Calu3 (cell line): ENCODE measurements around the gene FA2H. TPM values are rescaled to one million over a fixed set of nuclear protein-coding genes. Genes with fewer than 3 reads are reported as not detected.
"Not testable (repeated sequence)": the region's sequence is repeated elsewhere in the genome, so short reads cannot be mapped to it uniquely, and the experiment has no call there.

Source experiments
- BruUV-seq: library from RNA; stranded (reverse); fragments of 400-500 nt; replicated peaks from 2 replicates; lab custom pipeline; 2021; lab: Mats Ljungman, UMichigan
- CTCF ChIA-PET: fragments of 300-600 bp; sonication (Branson Sonifier 250); formaldehyde crosslinking; loops from one replicate; lab custom pipeline; 2022; ENCODE audit warnings: antibody characterized with exemption; lab: Charles Lee
- DNase-seq: peaks from one replicate; pipeline ENCODE4 v3.0.0; 2022
- H3K27ac Mint-ChIP-seq: one replicate; pipeline ENCODE4 v1.8.0; 2022; ENCODE audit warnings: mixed read lengths; ENCODE audit not compliant: unreplicated experiment
- H3K27me3 Mint-ChIP-seq: one replicate; pipeline ENCODE4 v1.8.0; 2022; ENCODE audit warnings: mixed read lengths; ENCODE audit not compliant: unreplicated experiment
- H3K36me3 Mint-ChIP-seq: one replicate; pipeline ENCODE4 v1.8.0; 2022; ENCODE audit warnings: mild to moderate bottlenecking, moderate library complexity, mixed read lengths; ENCODE audit not compliant: insufficient read depth, unreplicated experiment
- H3K4me1 Mint-ChIP-seq: one replicate; pipeline ENCODE4 v1.8.0; 2022; ENCODE audit warnings: mild to moderate bottlenecking, low read depth, mixed read lengths; ENCODE audit not compliant: unreplicated experiment
- H3K4me3 Mint-ChIP-seq: one replicate; pipeline ENCODE4 v1.8.0; 2022; ENCODE audit warnings: mild to moderate bottlenecking, low read depth, moderate library complexity, mixed read lengths; ENCODE audit not compliant: unreplicated experiment
- H3K9me3 Mint-ChIP-seq: one replicate; pipeline ENCODE4 v1.8.0; 2022; ENCODE audit warnings: low read depth, mixed read lengths; ENCODE audit not compliant: unreplicated experiment
- intact Hi-C: fragments of 100-400 bp; cut with micrococcal nuclease; formaldehyde crosslinking; loops from one replicate; pipeline ENCODE4 v1.10.0; 2022; ENCODE audit not compliant: unreplicated experiment
- total RNA-seq: library from RNA; stranded (reverse); gene quantifications from 2 replicates; pipeline ENCODE4 v1.2.3, GENCODE V29; 2022
- TF ChIP-seq, protein P1 (sequence below): fragments of 200-600 bp; IDR thresholded peaks from one replicate; pipeline ENCODE4 v1.8.0; 2022; ENCODE audit warnings: antibody characterized with exemption; ENCODE audit not compliant: unreplicated experiment

FA2H gene
- total RNA-seq, 1 experiment from 2014 or later, result 74.2 TPM

DNA sequence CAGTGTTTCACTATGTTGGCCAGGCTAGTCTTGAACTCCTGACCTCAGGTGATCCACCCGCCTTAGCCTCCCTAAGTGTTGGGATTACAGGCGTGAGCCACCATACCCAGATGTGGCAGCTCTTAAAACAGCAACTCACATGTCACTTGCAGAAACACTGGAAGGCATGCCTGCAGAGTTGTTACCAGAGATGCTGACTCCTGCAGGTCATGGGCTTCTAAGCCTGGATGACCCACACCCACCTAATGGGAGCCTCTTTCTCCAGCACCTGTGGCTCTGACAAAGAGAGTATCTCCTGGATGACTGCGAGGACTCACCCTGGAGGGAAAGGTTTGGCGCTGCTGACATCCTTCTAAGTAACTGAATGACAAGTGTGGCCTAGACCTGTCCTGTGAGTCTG is 96.8 kb downstream of the FA2H start:
- no TSS peak for BruUV-seq
- no peak for DNase-seq
- H3K36me3 Mint-ChIP-seq, result peaks cover 36% of the 10 kb centered on the region
- H3K27me3 Mint-ChIP-seq, result no peaks in the 10 kb centered on the region
- H3K4me3 Mint-ChIP-seq, result no peak overlapping the region
- no peaks in the 10 kb centered on the region for H3K4me1 Mint-ChIP-seq
- H3K27ac Mint-ChIP-seq, result no peak overlapping the region
- TF ChIP-seq, protein P1, sequence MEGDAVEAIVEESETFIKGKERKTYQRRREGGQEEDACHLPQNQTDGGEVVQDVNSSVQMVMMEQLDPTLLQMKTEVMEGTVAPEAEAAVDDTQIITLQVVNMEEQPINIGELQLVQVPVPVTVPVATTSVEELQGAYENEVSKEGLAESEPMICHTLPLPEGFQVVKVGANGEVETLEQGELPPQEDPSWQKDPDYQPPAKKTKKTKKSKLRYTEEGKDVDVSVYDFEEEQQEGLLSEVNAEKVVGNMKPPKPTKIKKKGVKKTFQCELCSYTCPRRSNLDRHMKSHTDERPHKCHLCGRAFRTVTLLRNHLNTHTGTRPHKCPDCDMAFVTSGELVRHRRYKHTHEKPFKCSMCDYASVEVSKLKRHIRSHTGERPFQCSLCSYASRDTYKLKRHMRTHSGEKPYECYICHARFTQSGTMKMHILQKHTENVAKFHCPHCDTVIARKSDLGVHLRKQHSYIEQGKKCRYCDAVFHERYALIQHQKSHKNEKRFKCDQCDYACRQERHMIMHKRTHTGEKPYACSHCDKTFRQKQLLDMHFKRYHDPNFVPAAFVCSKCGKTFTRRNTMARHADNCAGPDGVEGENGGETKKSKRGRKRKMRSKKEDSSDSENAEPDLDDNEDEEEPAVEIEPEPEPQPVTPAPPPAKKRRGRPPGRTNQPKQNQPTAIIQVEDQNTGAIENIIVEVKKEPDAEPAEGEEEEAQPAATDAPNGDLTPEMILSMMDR, result no peak
- intact Hi-C loops, result no loop called here
- CTCF ChIA-PET, result no interaction called here
- no peaks in the 10 kb centered on the region for H3K9me3 Mint-ChIP-seq

DNA sequence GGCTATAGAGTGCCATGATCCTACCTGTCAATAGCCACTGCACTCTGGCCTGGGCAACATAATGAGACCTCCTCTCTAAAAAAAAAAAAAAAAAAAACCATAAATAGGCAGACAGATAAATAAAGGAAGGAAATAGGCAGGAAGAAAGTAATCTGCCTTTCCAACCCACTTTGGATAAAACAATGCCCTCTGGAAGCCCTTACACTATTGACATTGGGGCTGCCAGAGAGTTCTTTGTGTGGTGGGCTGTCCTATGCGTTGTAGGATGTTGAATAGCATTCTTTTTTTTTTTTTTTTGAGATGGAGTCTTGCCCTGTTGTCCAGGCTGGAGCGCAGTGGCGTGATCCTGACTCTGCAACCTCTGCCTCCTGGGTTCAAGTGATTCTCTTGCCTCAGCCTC is 100.7 kb downstream of the FA2H start:
- H3K27ac Mint-ChIP-seq, result no peak overlapping the region
- no peak for DNase-seq
- H3K9me3 Mint-ChIP-seq, result no peaks in the 10 kb centered on the region
- TF ChIP-seq, protein P1, result no peak
- CTCF ChIA-PET, result no interaction called here
- no peak overlapping the region for H3K4me3 Mint-ChIP-seq
- intact Hi-C loops, result no loop called here
- H3K27me3 Mint-ChIP-seq, result no peaks in the 10 kb centered on the region
- no TSS peak for BruUV-seq
- H3K36me3 Mint-ChIP-seq, result peaks cover 10% of the 10 kb centered on the region
- no peaks in the 10 kb centered on the region for H3K4me1 Mint-ChIP-seq

DNA sequence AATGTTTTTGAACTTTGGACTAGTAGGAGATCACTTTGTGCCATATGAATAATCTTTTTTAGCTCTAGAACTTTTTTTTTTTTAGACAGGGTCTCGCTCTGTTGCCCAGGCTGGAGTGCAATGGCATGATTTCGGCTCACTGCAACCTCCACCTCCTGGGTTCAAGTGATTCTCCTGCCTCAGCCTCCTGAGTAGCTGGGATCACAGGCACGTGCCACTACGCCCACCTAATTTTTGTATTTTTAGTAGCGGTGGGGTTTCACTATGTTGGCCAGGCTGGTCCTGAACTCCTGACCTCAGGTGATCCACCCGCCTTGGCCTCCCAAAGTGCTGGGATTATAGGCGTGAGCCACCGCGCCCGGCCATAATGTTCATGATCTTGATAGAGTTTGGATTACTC is 105.7 kb downstream of the FA2H start:
- CTCF ChIA-PET, DNase-seq, BruUV-seq, intact Hi-C loops, H3K4me3 Mint-ChIP-seq, H3K9me3 Mint-ChIP-seq, H3K27me3 Mint-ChIP-seq: not testable (repeated sequence)
- peaks cover 39% of the 10 kb centered on the region for H3K36me3 Mint-ChIP-seq
- H3K27ac Mint-ChIP-seq, result peak overlapping the region; percentile 19
- peaks cover 11% of the 10 kb centered on the region for H3K4me1 Mint-ChIP-seq

DNA sequence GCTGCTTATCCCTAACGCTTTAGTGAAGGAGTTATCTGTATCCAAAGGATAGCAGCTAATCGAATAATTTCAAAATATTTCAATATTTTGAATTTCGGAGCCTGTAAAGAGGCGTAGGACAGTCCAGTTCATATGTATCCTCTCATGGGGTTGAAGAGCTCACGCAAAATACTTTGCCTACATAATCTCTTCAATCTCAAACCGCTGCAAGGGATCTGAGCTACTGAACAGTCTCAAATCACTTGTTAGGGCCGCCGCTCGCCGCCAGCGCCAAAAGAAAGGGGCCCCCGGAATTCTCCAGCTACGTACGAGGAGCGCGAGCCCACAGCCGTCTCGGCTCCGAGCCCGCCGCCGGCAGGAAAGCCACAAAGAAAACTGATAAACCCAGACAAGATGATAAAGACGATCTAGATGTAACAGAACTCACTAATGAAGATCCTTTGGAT is 107.3 kb downstream of the FA2H start:
- H3K4me3 Mint-ChIP-seq, result peak overlapping the region; percentile 71
- peaks cover 24% of the 10 kb centered on the region for H3K4me1 Mint-ChIP-seq
- peak; percentile 46 for DNase-seq
- intact Hi-C loops, result no loop called here
- CTCF ChIA-PET, result interaction anchor here (0.6 to 2.0 kb wide), 5 partner anchors 13 to 195 kb away, joined by 3 to 9 read pairs (median 4); partner anchors contain the start of gene MLKL
- H3K36me3 Mint-ChIP-seq, result peaks cover 55% of the 10 kb centered on the region
- peak overlapping the region; percentile 97 for H3K27ac Mint-ChIP-seq
- H3K9me3 Mint-ChIP-seq, result no peaks in the 10 kb centered on the region
- H3K27me3 Mint-ChIP-seq, result no peaks in the 10 kb centered on the region
- TSS peak; percentile 96 for BruUV-seq
- TF ChIP-seq, protein P1, result no peak
